PC-9 (cell line): ENCODE results near the gene SCAPER. TPM values are rescaled to one million over a fixed set of nuclear protein-coding genes. Genes with fewer than 3 reads are reported as not detected.

Experiments
- BruUV-seq: library from RNA; stranded (reverse); fragments of 400-500 nt; replicated peaks from 2 replicates; lab custom pipeline; 2021; lab: Mats Ljungman, UMichigan
- CTCF ChIA-PET: fragments of 300-600 bp; sonication (Branson Sonifier 250); formaldehyde crosslinking; loops from one replicate; lab custom pipeline; 2022; ENCODE audit warnings: antibody characterized with exemption; lab: Charles Lee
- POLR2A ChIA-PET: fragments of 300-600 bp; sonication (Branson Sonifier 250); formaldehyde crosslinking; loops from one replicate; lab custom pipeline; 2022; ENCODE audit warnings: antibody characterized with exemption; ENCODE audit not compliant: unreplicated experiment; lab: Charles Lee
- DNase-seq, 2 experiments: peaks; one replicate each; pipeline versions ENCODE4 v3.0.0 to v3.0.0-alpha.2; 2015 to 2022; ENCODE audit warnings: mixed read lengths in 1 of 2
- H2AFZ ChIP-seq: fragments of 200-600 bp; sonication (generic); 2 replicates; pipeline ENCODE4 v1.8.1; 2017; ENCODE audit warnings: antibody characterized with exemption
- H3F3A ChIP-seq: fragments of 200-600 bp; sonication (generic); 2 replicates; pipeline ENCODE4 v1.8.1; 2017; ENCODE audit warnings: antibody characterized with exemption, mild to moderate bottlenecking, low read depth; ENCODE audit not compliant: insufficient read depth
- H3K27ac ChIP-seq: fragments of 200-600 bp; sonication (generic); 2 replicates; pipeline ENCODE4 v1.6.1; 2016; ENCODE audit warnings: mixed run types
- H3K27me3 ChIP-seq: fragments of 200-600 bp; sonication (generic); 2 replicates; pipeline ENCODE4 v1.6.1; 2016; ENCODE audit warnings: low read depth, mixed run types; ENCODE audit not compliant: insufficient read depth
- H3K36me3 ChIP-seq: fragments of 200-600 bp; sonication (generic); 2 replicates; pipeline ENCODE4 v1.6.1; 2016; ENCODE audit warnings: low read depth, mixed run types
- H3K4me1 ChIP-seq: fragments of 200-600 bp; sonication (generic); replicated peaks from 2 replicates; pipeline ENCODE4 v1.6.1; 2016; ENCODE audit warnings: mixed run types; ENCODE audit not compliant: insufficient read depth
- H3K4me2 ChIP-seq: fragments of 200-600 bp; sonication (generic); 2 replicates; pipeline ENCODE4 v1.6.1; 2017; ENCODE audit warnings: mixed run types
- H3K4me3 ChIP-seq: fragments of 200-600 bp; sonication (generic); 2 replicates; pipeline ENCODE4 v1.6.1; 2016; ENCODE audit warnings: mixed run types
- H3K79me2 ChIP-seq: fragments of 200-600 bp; sonication (generic); 2 replicates; pipeline ENCODE4 v1.6.1; 2017; ENCODE audit warnings: low read depth, mixed run types
- H3K9me2 ChIP-seq: fragments of 200-600 bp; sonication (generic); 2 replicates; pipeline ENCODE4 v1.8.1; 2017; ENCODE audit warnings: mild to moderate bottlenecking; ENCODE audit not compliant: insufficient read depth
- H3K9me3 ChIP-seq: fragments of 200-600 bp; sonication (generic); 2 replicates; pipeline ENCODE4 v1.8.1; 2016; ENCODE audit warnings: low read depth; ENCODE audit not compliant: insufficient read depth
- H4K20me1 ChIP-seq: fragments of 200-600 bp; sonication (generic); 2 replicates; pipeline ENCODE4 v1.8.1; 2017; ENCODE audit not compliant: insufficient read depth
- CTCF ChIP-seq: fragments of 200-600 bp; sonication (generic); conservative IDR thresholded peaks from 2 replicates; pipeline ENCODE4 v1.6.1; 2017; ENCODE audit warnings: mixed run types, antibody characterized with exemption, mild to moderate bottlenecking, moderate library complexity
- EZH2 ChIP-seq: fragments of 200-600 bp; sonication (generic); IDR thresholded peaks from 2 replicates; pipeline ENCODE4 v1.8.0; 2017; ENCODE audit warnings: antibody characterized with exemption, low read depth
- intact Hi-C: fragments of 100-400 bp; cut with micrococcal nuclease; formaldehyde crosslinking; loops from one replicate; pipeline ENCODE4 v1.10.0; 2022; ENCODE audit not compliant: unreplicated experiment
- total RNA-seq: library from RNA; stranded (reverse); gene quantifications from 2 replicates; pipeline ENCODE4 v1.2.3, GENCODE V29; 2021

Gene SCAPER
- total RNA-seq, 1 experiment from 2014 or later: 18.7 TPM

GRCh38 chr15:76803049-76803571 lies 102.0 kb downstream of the SCAPER start:
- CTCF ChIA-PET: no interaction called here
- no peak for DNase-seq
- H3K4me2 ChIP-seq: no peak overlapping the region
- no peaks in the 10 kb centered on the region for H3F3A ChIP-seq
- no peaks in the 10 kb centered on the region for H4K20me1 ChIP-seq
- H3K27me3 ChIP-seq: no peaks in the 10 kb centered on the region
- no peak for TF ChIP-seq CTCF
- H3K36me3 ChIP-seq: no peaks in the 10 kb centered on the region
- no peaks in the 10 kb centered on the region for H3K9me2 ChIP-seq
- H3K9me3 ChIP-seq: no peaks in the 10 kb centered on the region
- H3K79me2 ChIP-seq: no peaks in the 10 kb centered on the region
- no peak overlapping the region for H3K27ac ChIP-seq
- intact Hi-C loops: no loop called here
- 0 out of 2 replicates have a peak, but pooled peaks cover 5% of the 10 kb centered on the region for H3K4me1 ChIP-seq
- BruUV-seq: no TSS peak
- H2AFZ ChIP-seq: no peak overlapping the region
- POLR2A ChIA-PET: interaction anchor here (0.6 kb wide), 1 partner anchor 40 kb away, joined by 3 read pairs; no protein-coding TSS in a partner anchor
- H3K4me3 ChIP-seq: no peak overlapping the region

- no peaks in the 10 kb centered on the region for H3K27me3 ChIP-seq
- DNase-seq: no peak
- no peak overlapping the region for H3K27ac ChIP-seq
- no peaks in the 10 kb centered on the region for H3K79me2 ChIP-seq
- no peaks in the 10 kb centered on the region for H3K9me3 ChIP-seq
- no peaks in the 10 kb centered on the region for H3K36me3 ChIP-seq
- TF ChIP-seq EZH2 (no peak), CTCF (no peak)
- H3K9me2 ChIP-seq: no peaks in the 10 kb centered on the region
- no peaks in the 10 kb centered on the region for H3F3A ChIP-seq
- ChIA-PET POLR2A (no interaction called here), CTCF (no interaction called here)
- H4K20me1 ChIP-seq: no peaks in the 10 kb centered on the region
- no peak overlapping the region for H3K4me2 ChIP-seq
- no TSS peak for BruUV-seq
- intact Hi-C loops: no loop called here
- no peak overlapping the region for H3K4me3 ChIP-seq
- H3K4me1 ChIP-seq: 0 out of 2 replicates have a peak, but pooled peaks cover 5% of the 10 kb centered on the region
- H2AFZ ChIP-seq: no peak overlapping the region
Observed at GRCh38 chr15:76802411-76802810, 102.7 kb downstream of the SCAPER start.

- Histone ChIP-seq H3K79me2 (no peaks in the 10 kb centered on the region), H3K9me3 (no peaks in the 10 kb centered on the region), H3K9me2 (no peaks in the 10 kb centered on the region; the same call in 1 of the 2 replicates), H3K36me3 (no peaks in the 10 kb centered on the region), H2AFZ (no peak overlapping the region), H3F3A (no peaks in the 10 kb centered on the region), H3K27ac (no peak overlapping the region), H3K4me2 (no peak overlapping the region), H3K27me3 (no peaks in the 10 kb centered on the region), H3K4me3 (no peak overlapping the region), H3K4me1 (no peaks in the 10 kb centered on the region), H4K20me1 (no peaks in the 10 kb centered on the region)
- BruUV-seq: no TSS peak
- intact Hi-C loops: no loop called here
- peak in 1 of 2 experiments; percentile 48 for DNase-seq
- POLR2A ChIA-PET: no interaction called here
- TF ChIP-seq CTCF (no peak), EZH2 (no peak)
- CTCF ChIA-PET: no interaction called here
Observed at GRCh38 chr15:76799760-76800159, 105.4 kb downstream of the SCAPER start.
